ENCODE data around the gene ITGB5. TPM values are rescaled to one million over a fixed set of nuclear protein-coding genes. Genes with fewer than 3 reads are reported as not detected.

The ITGB5 gene
- total RNA-seq, 1 donor = 10.4 TPM

DNA sequence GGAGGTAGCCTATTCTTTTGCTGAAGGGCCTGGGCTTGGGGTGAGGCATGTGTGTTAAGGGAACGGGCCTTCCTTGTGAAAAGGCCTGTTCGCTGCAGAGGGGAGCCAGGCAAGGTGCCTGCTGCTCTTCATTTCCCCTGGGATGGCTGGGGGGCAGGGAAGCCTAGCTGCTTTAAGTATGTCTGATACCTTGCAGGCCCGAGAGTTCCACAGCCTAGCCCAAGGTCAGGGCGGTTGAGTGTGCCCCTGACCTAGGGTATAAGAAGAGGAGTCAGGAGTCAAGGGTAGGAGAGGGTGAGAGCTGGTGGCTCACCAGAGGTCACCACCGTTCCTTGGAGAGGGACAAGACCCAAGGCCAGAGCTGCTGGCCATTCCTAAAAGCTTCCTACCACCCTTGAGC, 110.3 kb downstream of the ITGB5 start:
- Histone ChIP-seq H3K9me3 (ENCODE audit: low read depth, low read length) (no peaks in the 10 kb centered on the region), H3K4me3 (ENCODE audit: low read length) (no peak overlapping the region), H3K4me1 (ENCODE audit: insufficient read depth, low read length) (peaks cover 9% of the 10 kb centered on the region), H3K27me3 (ENCODE audit: insufficient read depth, low read length) (peaks cover 3% of the 10 kb centered on the region)

- Histone ChIP-seq H3K9me3 (ENCODE audit: low read depth, low read length) (no peaks in the 10 kb centered on the region), H3K4me3 (ENCODE audit: low read length) (no peak overlapping the region), H3K27me3 (ENCODE audit: insufficient read depth, low read length) (peaks cover 3% of the 10 kb centered on the region), H3K4me1 (ENCODE audit: insufficient read depth, low read length) (peaks cover 4% of the 10 kb centered on the region)
Measured at GRCh38 chr3:124775877-124776276, 111.3 kb downstream of the ITGB5 start.

DNA sequence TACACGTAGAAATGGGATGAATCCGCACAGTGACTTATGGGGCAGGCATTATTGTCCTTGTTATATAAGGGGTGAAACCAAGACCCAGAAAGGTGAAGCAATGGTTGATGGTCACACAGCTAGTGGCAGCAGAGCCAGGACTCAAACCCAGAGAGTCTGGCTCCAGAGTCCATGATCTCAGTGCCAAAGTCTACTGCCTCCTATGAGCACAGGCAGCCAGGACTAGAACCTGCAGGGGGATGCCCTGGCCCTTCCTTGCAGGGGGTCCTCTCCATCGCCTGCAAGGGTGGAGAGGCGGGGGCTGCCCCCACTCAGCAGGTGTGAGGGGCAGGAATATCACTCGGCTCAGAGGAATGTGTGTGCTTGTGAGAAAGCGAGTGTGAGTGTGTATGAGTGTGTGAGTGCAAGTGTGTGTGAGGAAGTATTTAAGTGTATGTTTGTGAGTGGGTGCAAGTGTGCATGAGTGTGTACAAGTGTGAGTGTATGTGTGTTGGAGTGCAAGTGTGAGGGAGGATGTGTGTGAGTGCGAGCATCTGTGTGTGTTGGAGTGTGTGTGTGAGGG, 112.2 kb downstream of the ITGB5 start:
- no peaks in the 10 kb centered on the region for H3K9me3 ChIP-seq (ENCODE audit: low read depth, low read length)
- H3K4me1 ChIP-seq (ENCODE audit: insufficient read depth, low read length) = no peaks in the 10 kb centered on the region
- H3K27me3 ChIP-seq (ENCODE audit: insufficient read depth, low read length) = peaks cover 3% of the 10 kb centered on the region
- no peak overlapping the region for H3K4me3 ChIP-seq (ENCODE audit: low read length)

DNA sequence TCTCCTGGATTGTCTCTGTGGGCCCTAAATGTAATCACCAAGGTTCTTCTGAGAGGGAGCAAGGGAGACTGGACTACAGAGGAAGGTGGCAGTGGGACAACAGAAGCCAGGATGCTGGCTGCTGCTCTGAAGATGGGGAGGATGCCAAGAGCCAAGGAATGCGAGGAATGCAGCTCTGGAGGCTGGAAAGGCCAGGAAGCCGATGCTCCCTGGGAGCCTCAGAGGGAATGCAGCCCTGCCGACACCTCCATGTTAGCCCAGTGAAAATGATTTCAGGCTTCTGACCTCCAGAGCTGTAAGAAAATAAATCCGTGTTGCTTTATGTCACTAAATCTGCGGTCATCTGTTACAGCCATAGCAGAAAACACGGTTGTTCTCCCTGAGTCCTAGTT, 112.8 kb downstream of the ITGB5 start:
- Histone ChIP-seq H3K4me1 (ENCODE audit: insufficient read depth, low read length) (no peaks in the 10 kb centered on the region), H3K27me3 (ENCODE audit: insufficient read depth, low read length) (peaks cover 3% of the 10 kb centered on the region), H3K9me3 (ENCODE audit: low read depth, low read length) (no peaks in the 10 kb centered on the region), H3K4me3 (ENCODE audit: low read length) (no peak overlapping the region)

DNA sequence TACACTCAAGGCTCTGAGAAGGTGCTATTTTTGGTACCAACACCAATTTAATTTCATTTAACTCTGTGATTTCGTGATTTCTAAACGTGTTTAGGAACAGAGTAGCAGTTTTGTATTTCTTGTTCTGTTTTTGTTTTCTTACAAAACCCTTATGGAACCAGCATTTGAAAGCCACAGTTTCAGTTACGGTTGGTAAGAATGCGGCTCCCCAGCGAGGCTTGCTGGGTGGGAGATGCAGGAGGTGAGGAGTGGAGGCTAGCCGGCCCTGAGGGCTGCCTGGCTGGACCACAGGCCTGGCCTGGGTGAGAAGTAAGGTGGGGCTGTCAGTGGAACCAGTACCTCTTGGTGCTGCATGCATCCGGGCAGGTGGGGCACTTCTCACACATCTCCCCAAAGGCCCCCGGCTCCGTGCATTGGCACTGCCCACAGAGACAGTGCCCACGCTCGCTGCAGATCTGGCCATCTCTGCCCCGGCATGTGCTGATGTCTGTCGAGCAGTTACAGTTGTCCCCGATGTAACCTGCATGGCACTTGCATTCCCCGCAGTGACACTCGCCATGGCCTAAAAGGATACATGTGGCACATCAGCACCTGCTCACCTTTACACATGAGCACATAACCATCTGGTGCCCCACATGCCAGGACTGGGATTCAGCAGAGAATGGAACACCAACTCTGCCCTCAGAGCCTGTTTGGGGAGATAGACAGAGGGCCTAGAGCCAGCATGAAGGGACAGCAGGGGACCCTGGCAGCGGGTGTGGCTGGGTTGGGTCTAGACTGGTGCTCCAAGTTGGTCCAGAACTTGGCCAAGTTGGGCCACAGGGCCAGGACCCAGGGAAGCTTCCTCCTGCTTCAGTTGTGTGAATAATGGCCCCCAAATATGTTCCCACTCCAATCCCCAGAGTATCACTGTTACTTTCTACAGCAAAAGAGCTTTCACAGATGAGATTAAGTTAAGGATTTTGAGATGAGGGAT, 113.5 kb downstream of the ITGB5 start:
- Histone ChIP-seq H3K27me3 (ENCODE audit: insufficient read depth, low read length) (peaks cover 3% of the 10 kb centered on the region), H3K9me3 (ENCODE audit: low read depth, low read length) (no peaks in the 10 kb centered on the region), H3K4me3 (ENCODE audit: low read length) (no peak overlapping the region), H3K4me1 (ENCODE audit: insufficient read depth, low read length) (no peaks in the 10 kb centered on the region)

GRCh38 chr3:124772081-124772831, 114.9 kb downstream of the ITGB5 start:
- Histone ChIP-seq H3K4me1 (ENCODE audit: insufficient read depth, low read length) (no peaks in the 10 kb centered on the region), H3K27me3 (ENCODE audit: insufficient read depth, low read length) (peaks cover 3% of the 10 kb centered on the region), H3K9me3 (ENCODE audit: low read depth, low read length) (no peaks in the 10 kb centered on the region), H3K4me3 (ENCODE audit: low read length) (no peak overlapping the region)

DNA sequence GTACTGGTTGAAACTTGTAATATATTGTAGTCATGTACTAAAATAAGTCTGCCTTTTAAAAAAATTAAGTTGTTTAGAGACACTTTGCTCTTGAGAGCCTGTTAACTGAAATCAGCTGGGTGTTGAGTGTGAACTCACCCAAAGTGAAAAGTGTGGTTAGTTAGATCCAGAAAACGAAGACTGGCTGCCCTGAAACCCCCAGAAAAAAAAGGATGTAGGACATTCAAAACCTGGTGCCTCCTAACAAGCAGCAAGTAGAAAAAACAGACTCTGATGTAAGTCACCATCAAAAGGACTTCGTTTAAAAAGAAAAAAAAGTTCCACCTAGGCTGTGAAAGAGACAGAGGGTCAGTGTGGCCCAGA, 116.1 kb downstream of the ITGB5 start:
- no peaks in the 10 kb centered on the region for H3K9me3 ChIP-seq (ENCODE audit: low read depth, low read length)
- H3K4me1 ChIP-seq (ENCODE audit: insufficient read depth, low read length) = no peaks in the 10 kb centered on the region
- no peak overlapping the region for H3K4me3 ChIP-seq (ENCODE audit: low read length)
- H3K27me3 ChIP-seq (ENCODE audit: insufficient read depth, low read length) = peaks cover 3% of the 10 kb centered on the region

DNA sequence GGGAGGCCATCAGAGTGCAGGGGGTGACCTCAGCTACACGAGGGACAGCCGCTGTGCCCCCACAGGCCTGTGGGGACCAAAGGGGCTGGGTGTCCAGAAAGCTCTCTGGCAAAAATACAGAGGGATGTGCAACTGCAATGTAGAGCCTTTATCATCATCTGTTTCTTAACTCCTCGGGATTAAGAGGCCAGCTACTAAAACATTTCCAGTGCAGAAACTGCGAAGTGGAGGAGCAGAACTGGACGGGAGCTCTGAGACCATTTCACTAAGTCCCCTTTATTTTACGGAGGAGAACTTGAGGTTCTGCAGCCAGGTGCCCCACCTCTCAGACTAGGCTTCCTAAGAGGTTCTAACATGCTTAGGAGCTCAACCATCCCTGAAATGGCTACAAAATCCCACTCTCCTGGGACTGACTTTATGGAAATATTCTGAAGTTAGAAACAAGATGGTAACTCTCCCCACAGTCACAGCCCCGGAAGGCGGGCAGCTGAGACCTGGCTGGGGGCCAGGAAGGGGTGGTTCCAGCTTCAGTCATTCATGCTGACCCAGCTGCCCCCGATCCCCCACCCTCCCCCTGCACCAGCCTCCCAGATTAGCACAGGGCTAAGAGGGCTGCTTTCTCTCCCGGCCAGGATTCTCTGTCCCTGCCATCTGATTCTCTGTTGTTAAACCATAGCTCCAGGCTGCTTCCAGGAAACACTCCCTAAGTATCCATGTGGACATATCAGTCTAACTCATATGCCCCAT, 116.7 kb downstream of the ITGB5 start:
- peaks cover 3% of the 10 kb centered on the region for H3K27me3 ChIP-seq (ENCODE audit: insufficient read depth, low read length)
- H3K4me1 ChIP-seq (ENCODE audit: insufficient read depth, low read length) = no peaks in the 10 kb centered on the region
- no peak overlapping the region for H3K4me3 ChIP-seq (ENCODE audit: low read length)
- no peaks in the 10 kb centered on the region for H3K9me3 ChIP-seq (ENCODE audit: low read depth, low read length)

DNA sequence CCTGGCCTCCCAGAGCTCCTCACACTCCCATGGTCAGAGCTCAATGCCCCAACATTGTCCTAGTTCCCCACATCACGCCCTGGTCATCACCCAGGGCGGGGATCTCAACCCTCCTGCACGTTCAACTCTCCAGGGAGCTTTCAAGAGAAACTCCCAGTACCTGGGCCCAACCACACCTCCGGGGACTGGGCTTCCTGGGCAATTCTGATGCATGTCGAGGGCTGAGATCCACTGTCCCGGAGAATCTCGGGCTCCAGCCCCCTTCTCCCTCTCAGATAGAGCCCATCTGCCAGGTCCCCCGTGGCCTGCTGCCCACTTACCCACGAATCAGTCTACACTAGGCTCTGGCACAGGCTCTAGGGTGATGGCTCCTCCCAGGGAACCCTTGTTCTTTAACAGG, 117.7 kb downstream of the ITGB5 start:
- no peaks in the 10 kb centered on the region for H3K4me1 ChIP-seq (ENCODE audit: insufficient read depth, low read length)
- no peak overlapping the region for H3K4me3 ChIP-seq (ENCODE audit: low read length)
- H3K27me3 ChIP-seq (ENCODE audit: insufficient read depth, low read length) = peaks cover 3% of the 10 kb centered on the region
- H3K9me3 ChIP-seq (ENCODE audit: low read depth, low read length) = no peaks in the 10 kb centered on the region

GRCh38 chr3:124768812-124769211, 118.4 kb downstream of the ITGB5 start:
- no peaks in the 10 kb centered on the region for H3K4me1 ChIP-seq (ENCODE audit: insufficient read depth, low read length)
- H3K27me3 ChIP-seq (ENCODE audit: insufficient read depth, low read length) = peaks cover 3% of the 10 kb centered on the region
- H3K9me3 ChIP-seq (ENCODE audit: low read depth, low read length) = no peaks in the 10 kb centered on the region
- H3K4me3 ChIP-seq (ENCODE audit: low read length) = no peak overlapping the region

DNA sequence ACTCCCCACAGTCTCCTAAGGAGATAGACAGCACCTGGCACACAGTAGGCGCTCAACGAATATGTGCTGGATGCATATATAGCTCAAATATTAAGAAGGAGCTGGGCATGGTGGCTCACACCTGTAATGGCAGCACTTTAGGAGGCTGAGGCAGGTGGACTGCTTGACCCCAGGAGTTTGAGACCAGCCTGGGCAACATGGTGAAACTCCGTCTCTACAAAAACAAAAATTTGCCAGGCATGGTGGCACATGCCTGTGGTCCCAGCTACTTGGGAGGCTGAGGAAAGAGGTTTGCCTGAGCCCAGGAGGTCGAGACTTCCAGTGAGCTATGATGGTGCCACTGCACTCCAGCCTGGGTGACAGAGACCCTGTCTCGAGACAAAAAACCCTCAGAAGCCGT, 119.5 kb downstream of the ITGB5 start:
- Histone ChIP-seq H3K9me3 (ENCODE audit: low read depth, low read length) (no peaks in the 10 kb centered on the region), H3K4me1 (ENCODE audit: insufficient read depth, low read length) (no peaks in the 10 kb centered on the region), H3K27me3 (ENCODE audit: insufficient read depth, low read length) (peaks cover 3% of the 10 kb centered on the region), H3K4me3 (ENCODE audit: low read length) (no peak overlapping the region)

DNA sequence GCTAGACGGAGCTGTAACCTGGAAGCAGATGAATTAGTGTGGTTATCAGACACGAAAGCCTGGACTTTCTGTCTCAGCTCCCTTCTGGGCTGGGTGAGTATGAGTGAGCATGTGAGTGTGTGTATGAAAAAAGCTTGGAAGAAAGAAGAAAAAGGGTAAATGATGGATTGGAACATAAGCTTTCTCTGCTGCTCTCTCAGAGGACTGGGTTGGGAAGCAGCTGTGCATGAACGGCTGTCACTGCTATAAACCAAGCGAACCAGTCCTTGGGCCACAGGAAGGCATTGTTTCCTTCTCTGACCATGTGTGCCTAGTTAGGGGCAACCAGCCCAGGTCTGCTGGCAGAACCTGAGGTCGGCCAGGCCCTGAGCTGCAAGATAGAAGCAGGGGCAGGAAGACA, 119.9 kb downstream of the ITGB5 start:
- H3K9me3 ChIP-seq (ENCODE audit: low read depth, low read length) = no peaks in the 10 kb centered on the region

GRCh38 chr3:124766113-124767095, 120.8 kb downstream of the ITGB5 start:
- Histone ChIP-seq H3K4me3 (ENCODE audit: low read length) (no peak overlapping the region), H3K4me1 (ENCODE audit: insufficient read depth, low read length) (peaks cover 3% of the 10 kb centered on the region), H3K27me3 (ENCODE audit: insufficient read depth, low read length) (no peaks in the 10 kb centered on the region), H3K9me3 (ENCODE audit: low read depth, low read length) (no peaks in the 10 kb centered on the region)

More for the DNA sequence above, 119.9 kb downstream of the ITGB5 start:
- Histone ChIP-seq H3K4me3 (ENCODE audit: low read length) (no peak overlapping the region), H3K4me1 (ENCODE audit: insufficient read depth, low read length) (no peaks in the 10 kb centered on the region), H3K27me3 (ENCODE audit: insufficient read depth, low read length) (peaks cover 3% of the 10 kb centered on the region)
